Trophoblast cell (in vitro differentiated cells and primary cell): ENCODE data around the gene ZYG11A.

Experiments used
- DNase-seq, 2 donors: peaks; one replicate each; pipeline ENCODE4 v3.0.0-alpha.2; 2016
- H2AFZ ChIP-seq: 2 replicates; pipeline ENCODE4 v1.6.1; 2013; ENCODE audit warnings: low read length, moderate library complexity, mild to moderate bottlenecking; ENCODE audit not compliant: insufficient read depth, poor library complexity
- H2AK5ac ChIP-seq: 2 replicates; pipeline ENCODE4 v1.6.1; 2013; ENCODE audit warnings: mild to moderate bottlenecking, low read length
- H2BK120ac ChIP-seq: 2 replicates; pipeline ENCODE4 v1.6.1; 2013; ENCODE audit warnings: low read length, mild to moderate bottlenecking, moderate library complexity; ENCODE audit not compliant: insufficient read depth, poor library complexity
- H2BK12ac ChIP-seq: 2 replicates; pipeline ENCODE4 v1.6.1; 2013; ENCODE audit warnings: mild to moderate bottlenecking, low read length, moderate library complexity
- H2BK5ac ChIP-seq: 2 replicates; pipeline ENCODE4 v1.6.1; 2013; ENCODE audit warnings: low read length, low read depth, moderate library complexity, mild to moderate bottlenecking; ENCODE audit not compliant: poor library complexity
- H3K14ac ChIP-seq: 2 replicates; pipeline ENCODE4 v1.6.1; 2013; ENCODE audit warnings: mild to moderate bottlenecking, low read length
- H3K18ac ChIP-seq: 2 replicates; pipeline ENCODE4 v1.6.1; 2013; ENCODE audit warnings: mild to moderate bottlenecking, low read length
- H3K23ac ChIP-seq: 2 replicates; pipeline ENCODE4 v1.6.1; 2013; ENCODE audit warnings: low read length
- H3K27ac ChIP-seq: 2 replicates; pipeline ENCODE4 v1.5.1; 2013; ENCODE audit warnings: low read depth, mild to moderate bottlenecking, inconsistent platforms, low read length, moderate library complexity
- H3K27me3 ChIP-seq: 2 replicates; pipeline ENCODE4 v1.6.1; 2013; ENCODE audit warnings: inconsistent platforms, mild to moderate bottlenecking, low read length, moderate library complexity; ENCODE audit not compliant: insufficient read depth
- H3K36me3 ChIP-seq, 2 experiments: 1 replicate in 1 of 2; 2 replicates in 1 of 2; pipeline ENCODE4 v1.6.1; 2013; ENCODE audit warnings: low read length in 2 of 2, mild to moderate bottlenecking in 2 of 2, moderate library complexity in 1 of 2; ENCODE audit not compliant: insufficient read depth in 2 of 2, control insufficient read depth in 1 of 2
- H3K4ac ChIP-seq: 2 replicates; pipeline ENCODE4 v1.6.1; 2013; ENCODE audit warnings: low read depth, mild to moderate bottlenecking, low read length, moderate library complexity
- H3K4me1 ChIP-seq, 2 experiments: 1 replicate in 1 of 2; 2 replicates in 1 of 2; pipeline ENCODE4 v1.6.1; 2013; ENCODE audit warnings: low read length in 2 of 2, mild to moderate bottlenecking in 2 of 2, moderate library complexity in 1 of 2; ENCODE audit not compliant: insufficient read depth in 2 of 2, control insufficient read depth in 1 of 2
- H3K4me2 ChIP-seq: 2 replicates; pipeline ENCODE4 v1.6.1; 2013; ENCODE audit warnings: inconsistent platforms, mild to moderate bottlenecking, low read length, moderate library complexity
- H3K4me3 ChIP-seq: 2 replicates; pipeline ENCODE4 v1.5.1; 2013; ENCODE audit warnings: mild to moderate bottlenecking, low read depth, low read length, inconsistent platforms
- H3K79me1 ChIP-seq: one replicate; pipeline ENCODE4 v1.6.1; 2013; ENCODE audit warnings: low read length
- H3K79me2 ChIP-seq: 2 replicates; pipeline ENCODE4 v1.6.1; 2013; ENCODE audit warnings: low read length, mild to moderate bottlenecking; ENCODE audit not compliant: control insufficient read depth, insufficient read depth, poor library complexity
- H3K9ac ChIP-seq: 2 replicates; pipeline ENCODE4 v1.6.1; 2013; ENCODE audit warnings: mild to moderate bottlenecking, low read length
- H3K9me3 ChIP-seq: 2 replicates; pipeline ENCODE4 v1.6.1; 2013; ENCODE audit warnings: low read depth, mild to moderate bottlenecking, control low read depth, inconsistent platforms, low read length; ENCODE audit not compliant: insufficient read depth
- H4K12ac ChIP-seq: 2 replicates; pipeline ENCODE4 v1.6.1; 2013; ENCODE audit warnings: low read depth, mild to moderate bottlenecking, low read length, moderate library complexity
- H4K8ac ChIP-seq: 2 replicates; pipeline ENCODE4 v1.6.1; 2013; ENCODE audit warnings: low read depth, mild to moderate bottlenecking, low read length, moderate library complexity
- H4K91ac ChIP-seq: one replicate; pipeline ENCODE4 v1.6.1; 2013; ENCODE audit warnings: low read depth, mild to moderate bottlenecking, low read length, moderate library complexity
- WGBS: extraction: QIAGEN DNeasy Blood & Tissue Kit; methylation state at CpG from one replicate; pipeline ENCODE4 v1.1.7; 2013; ENCODE audit warnings: missing lambda C conversion rate; ENCODE audit not compliant: insufficient read length, insufficient coverage; ENCODE audit errors: extremely low coverage; 5-methylcytosine and 5-hydroxymethylcytosine counted together

The ZYG11A gene

GRCh38 chr1:52880206-52880605 is 37.6 kb downstream of the ZYG11A start:
- Histone ChIP-seq H2AK5ac (no peak overlapping the region), H4K8ac (no peak overlapping the region), H3K27ac (no peak overlapping the region), H3K23ac (no peak overlapping the region), H3K4me2 (no peak overlapping the region), H2BK120ac (no peak overlapping the region), H3K4me3 (no peak overlapping the region), H3K9ac (no peak overlapping the region), H2AFZ (no peak overlapping the region), H3K36me3 (no peaks in the 10 kb centered on the region), H4K12ac (no peak overlapping the region), H3K4me1 (peaks cover 0 to 2% of the 10 kb centered on the region in 2 experiments), H3K18ac (no peak overlapping the region), H3K9me3 (no peaks in the 10 kb centered on the region), H3K4ac (no peak overlapping the region), H4K91ac (no peak overlapping the region), H3K27me3 (no peaks in the 10 kb centered on the region), H3K14ac (no peak overlapping the region), H3K79me1 (no peaks in the 10 kb centered on the region), H2BK5ac (no peak overlapping the region), H2BK12ac (no peak overlapping the region), H3K79me2 (no peaks in the 10 kb centered on the region)
- DNase-seq = no peak
- WGBS = no CpG with 5 or more reads among the region's 2 CpGs

- no peak for DNase-seq
- H2AFZ ChIP-seq = no peak overlapping the region
- no peaks in the 10 kb centered on the region for H3K79me1 ChIP-seq
- no peak overlapping the region for H3K4me2 ChIP-seq
- WGBS = no CpG with 5 or more reads among the region's 4 CpGs
- H3K9ac ChIP-seq = no peak overlapping the region
- H3K27ac ChIP-seq = no peak overlapping the region
- no peak overlapping the region for H4K8ac ChIP-seq
- H3K79me2 ChIP-seq = no peaks in the 10 kb centered on the region
- H3K23ac ChIP-seq = no peak overlapping the region
- no peak overlapping the region for H4K91ac ChIP-seq
- H3K4ac ChIP-seq = no peak overlapping the region
- no peak overlapping the region for H3K18ac ChIP-seq
- H3K9me3 ChIP-seq = peaks cover 1% of the 10 kb centered on the region
- no peak overlapping the region for H4K12ac ChIP-seq
- H3K14ac ChIP-seq = no peak overlapping the region
- H2BK12ac ChIP-seq = no peak overlapping the region
- H2BK5ac ChIP-seq = no peak overlapping the region
- H2AK5ac ChIP-seq = no peak overlapping the region
- no peaks in the 10 kb centered on the region for H3K4me1 ChIP-seq
- no peak overlapping the region for H3K4me3 ChIP-seq
- H3K27me3 ChIP-seq = no peaks in the 10 kb centered on the region
- H3K36me3 ChIP-seq = no peaks in the 10 kb centered on the region
- no peak overlapping the region for H2BK120ac ChIP-seq
These were observed 44.9 kb downstream of the ZYG11A start for GRCh38 chr1:52887483-52887882.

GRCh38 chr1:52892424-52893215 is 50.1 kb downstream of the ZYG11A start:
- no peak overlapping the region for H4K91ac ChIP-seq
- H2BK5ac ChIP-seq = no peak overlapping the region
- no peak overlapping the region for H3K27ac ChIP-seq
- no peaks in the 10 kb centered on the region for H3K79me2 ChIP-seq
- no peaks in the 10 kb centered on the region for H3K4me1 ChIP-seq
- no peak overlapping the region for H3K9ac ChIP-seq
- H2AK5ac ChIP-seq = no peak overlapping the region
- no peak overlapping the region for H2BK12ac ChIP-seq
- no peak overlapping the region for H3K18ac ChIP-seq
- no peak overlapping the region for H3K14ac ChIP-seq
- peak; percentile 40 to 85 for DNase-seq
- H3K9me3 ChIP-seq = peaks cover 1% of the 10 kb centered on the region
- WGBS = no CpG with 5 or more reads among the region's 5 CpGs
- H3K4me2 ChIP-seq = no peak overlapping the region
- H2BK120ac ChIP-seq = no peak overlapping the region
- H3K36me3 ChIP-seq = no peaks in the 10 kb centered on the region
- no peaks in the 10 kb centered on the region for H3K27me3 ChIP-seq
- H2AFZ ChIP-seq = no peak overlapping the region
- H3K23ac ChIP-seq = no peak overlapping the region
- no peak overlapping the region for H3K4ac ChIP-seq
- H4K8ac ChIP-seq = no peak overlapping the region
- H4K12ac ChIP-seq = no peak overlapping the region
- H3K79me1 ChIP-seq = no peaks in the 10 kb centered on the region
- no peak overlapping the region for H3K4me3 ChIP-seq

- no peak overlapping the region for H2BK12ac ChIP-seq
- H3K79me1 ChIP-seq = no peaks in the 10 kb centered on the region
- no peak overlapping the region for H3K4me3 ChIP-seq
- H2BK5ac ChIP-seq = no peak overlapping the region
- H3K36me3 ChIP-seq = no peaks in the 10 kb centered on the region
- H4K12ac ChIP-seq = no peak overlapping the region
- no peak overlapping the region for H2BK120ac ChIP-seq
- no peaks in the 10 kb centered on the region for H3K79me2 ChIP-seq
- no peak overlapping the region for H2AK5ac ChIP-seq
- H3K27me3 ChIP-seq = no peaks in the 10 kb centered on the region
- no peak overlapping the region for H3K27ac ChIP-seq
- no peak overlapping the region for H3K4ac ChIP-seq
- H3K9me3 ChIP-seq = no peaks in the 10 kb centered on the region
- no peak overlapping the region for H3K9ac ChIP-seq
- no peak overlapping the region for H3K23ac ChIP-seq
- no peak overlapping the region for H4K91ac ChIP-seq
- DNase-seq = no peak
- WGBS = no CpG with 5 or more reads among the region's 4 CpGs
- no peak overlapping the region for H3K18ac ChIP-seq
- H3K14ac ChIP-seq = no peak overlapping the region
- no peaks in the 10 kb centered on the region for H3K4me1 ChIP-seq
- H3K4me2 ChIP-seq = no peak overlapping the region
- no peak overlapping the region for H2AFZ ChIP-seq
- no peak overlapping the region for H4K8ac ChIP-seq
These were observed 56.9 kb downstream of the ZYG11A start for GRCh38 chr1:52899445-52899894.
